Fibroblast of skin of abdomen (primary cell): Measurements from ENCODE around the gene BCL11B.
"Not testable (repeated sequence)": the region's sequence is repeated elsewhere in the genome, so short reads cannot be mapped to it uniquely, and the experiment has no call there.

Experiments used
- DNase-seq: peaks from one replicate; pipeline ENCODE4 v3.0.0-alpha.2; 2013

The BCL11B gene

DNA sequence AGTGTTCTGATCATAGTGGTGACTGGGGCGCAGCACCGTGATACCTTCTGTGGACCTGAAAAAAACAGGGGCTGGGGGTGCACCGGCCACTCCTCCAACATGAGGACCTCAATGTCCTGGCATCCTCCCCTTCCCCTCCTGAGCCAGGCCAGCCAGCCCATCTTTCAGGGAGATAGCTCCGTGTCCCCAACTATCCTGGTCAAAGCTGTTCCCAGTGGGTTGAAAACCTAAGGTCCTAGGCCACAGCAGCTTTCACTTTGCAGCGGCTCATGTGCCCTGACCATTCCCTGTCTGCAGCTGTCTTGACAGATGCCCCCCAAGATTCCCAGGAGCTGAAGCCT is 75.7 kb downstream of the BCL11B start:
- no peak for DNase-seq

- peak; percentile 71 for DNase-seq
These were observed 76.2 kb downstream of the BCL11B start for GRCh38 chr14:99195602-99196309.

- no peak for DNase-seq
These were observed 77.3 kb downstream of the BCL11B start for GRCh38 chr14:99194736-99195135.

DNA sequence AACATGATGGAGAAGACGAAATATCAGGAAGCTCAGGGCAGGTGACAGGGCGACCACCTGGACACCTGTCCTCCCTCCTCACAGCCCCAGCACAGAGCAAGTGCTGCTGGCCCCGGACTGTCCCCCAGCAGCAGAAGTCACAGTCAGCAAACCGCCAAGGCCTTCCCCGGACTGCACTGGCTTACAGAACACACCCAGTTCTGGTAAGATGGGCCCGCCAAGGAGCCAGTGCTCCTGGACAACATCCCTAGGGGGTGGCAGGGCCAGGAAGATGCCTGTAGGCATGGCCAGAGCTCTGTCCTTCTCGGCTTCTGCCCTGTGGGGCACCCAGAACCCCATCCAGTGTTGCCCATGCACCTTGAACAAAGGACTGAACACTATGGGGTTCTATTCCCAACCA is 77.9 kb downstream of the BCL11B start:
- no peak for DNase-seq

GRCh38 chr14:99192830-99193229 is 79.2 kb downstream of the BCL11B start:
- DNase-seq: no peak

GRCh38 chr14:99192028-99192621 is 79.9 kb downstream of the BCL11B start:
- DNase-seq: peak; percentile 88

GRCh38 chr14:99191395-99192027 is 80.5 kb downstream of the BCL11B start:
- DNase-seq: peak; percentile 49

- no peak for DNase-seq
These were observed 81.2 kb downstream of the BCL11B start for GRCh38 chr14:99190696-99191394.

- no peak for DNase-seq
These were observed 82.7 kb downstream of the BCL11B start for GRCh38 chr14:99189201-99189801.

GRCh38 chr14:99188731-99189191 is 83.2 kb downstream of the BCL11B start:
- DNase-seq: no peak

- no peak for DNase-seq
These were observed 84.1 kb downstream of the BCL11B start for GRCh38 chr14:99187858-99188257.

GRCh38 chr14:99186956-99187690 is 84.9 kb downstream of the BCL11B start:
- no peak for DNase-seq

DNA sequence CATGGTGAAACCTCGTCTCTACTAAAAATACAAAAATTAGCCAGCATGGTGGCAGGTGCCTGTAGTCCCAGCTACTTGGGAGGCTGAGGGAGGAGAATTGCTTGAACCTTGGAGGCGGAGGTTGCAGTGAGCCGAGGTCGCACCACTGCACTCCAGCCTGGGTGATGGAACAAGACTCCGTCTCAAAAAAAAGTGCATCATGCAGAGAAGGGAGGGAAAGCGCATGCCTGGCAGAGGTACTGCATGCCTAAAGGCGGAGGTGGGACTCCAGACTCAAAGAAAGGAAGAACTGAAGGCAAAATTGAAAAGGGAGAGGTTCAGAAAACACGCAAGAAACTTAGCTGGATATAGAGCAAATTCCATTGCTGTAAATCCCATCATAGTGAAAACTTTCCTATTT is 85.7 kb downstream of the BCL11B start:
- not testable (repeated sequence) for DNase-seq

DNA sequence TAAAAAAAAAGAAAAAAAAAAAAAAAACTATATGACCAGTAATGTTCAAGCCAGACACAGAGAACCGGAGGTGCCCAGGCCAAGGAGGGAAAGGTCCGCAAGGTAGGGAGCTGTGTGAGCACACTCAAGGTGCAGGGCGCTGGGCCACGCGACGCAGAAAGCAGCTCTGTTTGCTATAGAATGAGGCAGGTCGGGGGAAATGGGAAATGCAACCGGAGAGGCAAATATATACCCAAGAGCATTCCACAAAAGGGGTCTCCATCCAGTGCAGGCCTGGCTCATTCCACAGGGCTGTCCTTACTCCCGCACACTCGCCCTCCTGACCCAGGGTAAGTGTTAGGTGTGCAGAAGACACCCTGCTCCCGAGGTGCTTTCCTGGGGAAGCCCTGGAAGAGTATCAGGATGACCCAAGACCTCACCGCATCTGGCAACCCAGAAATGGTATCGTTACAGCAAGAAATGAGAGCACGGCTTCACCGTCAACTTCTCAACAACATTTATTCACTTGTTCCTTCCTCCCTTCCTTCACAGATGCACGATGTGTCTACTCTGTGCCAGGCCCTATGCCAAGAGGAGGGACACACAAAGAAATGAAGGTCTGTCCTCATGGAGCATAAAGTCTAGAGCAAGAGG is 86.4 kb downstream of the BCL11B start:
- no peak for DNase-seq

GRCh38 chr14:99183716-99184115 is 88.3 kb downstream of the BCL11B start:
- no peak for DNase-seq

GRCh38 chr14:99183311-99183710 is 88.7 kb downstream of the BCL11B start:
- no peak for DNase-seq

- DNase-seq: no peak
These were observed 89.3 kb downstream of the BCL11B start for GRCh38 chr14:99182548-99183250.

DNA sequence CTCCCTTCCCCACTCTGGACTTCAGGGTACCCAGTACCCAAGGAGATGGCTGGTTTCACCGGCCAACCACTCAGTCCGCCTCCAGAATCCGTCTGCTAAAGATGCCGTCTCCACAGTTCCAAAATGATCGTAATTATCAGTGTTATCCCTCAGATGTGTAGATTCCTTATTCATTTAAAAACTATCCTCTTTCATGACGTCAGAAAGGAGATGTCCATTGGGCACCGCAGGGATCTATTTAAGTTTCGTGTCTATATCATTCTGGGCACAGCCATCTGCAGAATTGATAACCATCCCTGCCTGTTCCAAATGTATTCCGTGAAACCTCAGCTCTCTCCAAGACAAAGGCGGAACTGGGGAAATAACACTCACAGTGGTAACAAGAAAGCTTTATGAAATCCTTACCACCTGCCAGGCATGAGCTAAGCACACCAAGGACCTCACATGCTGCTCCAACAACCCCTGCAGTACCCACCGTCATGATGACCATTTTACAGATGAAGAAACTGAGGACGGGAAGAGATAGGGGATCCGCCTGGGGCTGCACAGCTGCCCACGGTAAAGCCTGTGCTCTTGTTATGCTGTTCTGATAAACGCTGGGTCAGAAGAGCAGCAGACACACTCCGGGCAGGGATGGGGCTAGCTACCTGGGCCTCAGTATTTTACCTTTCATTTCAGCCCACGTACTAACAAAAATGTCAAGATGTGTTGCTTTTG is 90.0 kb downstream of the BCL11B start:
- DNase-seq: no peak

GRCh38 chr14:99181241-99181640 is 90.8 kb downstream of the BCL11B start:
- DNase-seq: no peak

DNA sequence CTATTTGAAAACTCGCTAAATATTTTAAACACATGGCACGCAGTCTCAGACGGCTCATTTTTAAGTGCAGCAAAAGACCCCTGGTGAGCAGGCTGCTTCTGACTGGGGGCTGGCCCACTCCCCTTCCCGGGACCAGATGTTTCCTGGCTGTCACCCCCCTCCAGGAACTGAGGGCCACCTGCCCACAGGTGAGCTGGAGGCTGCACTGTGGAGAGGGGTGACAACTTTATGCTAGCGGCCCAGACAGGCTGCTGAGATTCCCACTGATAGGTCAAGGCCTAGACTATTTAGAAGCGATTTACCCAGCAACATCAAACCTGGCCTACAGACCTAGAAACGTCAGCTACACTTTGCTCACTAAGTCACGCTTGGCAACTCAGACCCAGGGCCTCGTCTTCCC is 92.1 kb downstream of the BCL11B start:
- no peak for DNase-seq
